ENCODE measurements around the gene NDC80.
"Not testable (repeated sequence)": the region's sequence is repeated elsewhere in the genome, so short reads cannot be mapped to it uniquely, and the experiment has no call there.

Gene NDC80

DNA sequence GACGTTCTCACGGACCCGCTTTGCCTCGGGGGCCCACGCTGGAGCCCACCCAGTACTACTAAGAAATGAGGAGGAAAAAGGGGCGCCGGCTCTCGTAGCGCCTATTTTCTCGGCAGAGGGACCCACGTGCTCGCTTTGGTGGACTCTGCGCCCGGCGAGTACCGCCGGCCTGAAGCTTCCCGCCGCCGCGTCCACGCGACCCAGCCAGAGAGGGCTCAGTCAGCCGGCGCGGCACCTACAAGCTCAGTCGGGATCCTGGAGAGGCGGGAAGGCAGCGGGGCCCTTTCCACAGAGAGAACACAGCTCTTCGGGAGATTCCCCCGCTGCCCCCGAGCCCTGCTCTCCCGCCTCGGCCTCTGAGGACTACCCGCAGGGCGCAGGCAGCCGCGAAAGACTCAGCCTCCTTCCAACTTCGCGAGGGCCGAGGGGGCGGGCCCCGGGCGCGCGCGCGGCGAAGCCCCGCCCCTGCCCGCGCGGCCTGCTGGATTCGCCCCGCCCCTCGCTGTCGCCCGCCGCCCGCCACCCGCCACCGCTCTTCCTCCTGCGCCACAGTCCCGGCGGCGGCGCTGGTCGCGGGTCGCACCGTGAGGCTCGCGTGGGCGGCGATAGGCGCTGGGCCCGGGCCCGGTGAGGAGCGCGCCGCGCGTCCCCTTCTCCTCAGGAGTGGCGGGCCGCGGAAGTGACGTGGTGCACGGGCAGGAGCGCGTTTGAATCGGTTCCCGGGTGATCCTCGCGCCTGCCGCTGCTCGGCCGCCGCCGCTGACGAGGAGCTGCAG, 84.0 kb downstream of the NDC80 start, which contains the start of gene SMCHD1:
Gene SMCHD1 (plus strand): TSS at position 549 of the 776 bp plus-strand sequence. CDS start 350 bp downstream, outside the sequence.
- TF ChIP-seq, protein P1, sequence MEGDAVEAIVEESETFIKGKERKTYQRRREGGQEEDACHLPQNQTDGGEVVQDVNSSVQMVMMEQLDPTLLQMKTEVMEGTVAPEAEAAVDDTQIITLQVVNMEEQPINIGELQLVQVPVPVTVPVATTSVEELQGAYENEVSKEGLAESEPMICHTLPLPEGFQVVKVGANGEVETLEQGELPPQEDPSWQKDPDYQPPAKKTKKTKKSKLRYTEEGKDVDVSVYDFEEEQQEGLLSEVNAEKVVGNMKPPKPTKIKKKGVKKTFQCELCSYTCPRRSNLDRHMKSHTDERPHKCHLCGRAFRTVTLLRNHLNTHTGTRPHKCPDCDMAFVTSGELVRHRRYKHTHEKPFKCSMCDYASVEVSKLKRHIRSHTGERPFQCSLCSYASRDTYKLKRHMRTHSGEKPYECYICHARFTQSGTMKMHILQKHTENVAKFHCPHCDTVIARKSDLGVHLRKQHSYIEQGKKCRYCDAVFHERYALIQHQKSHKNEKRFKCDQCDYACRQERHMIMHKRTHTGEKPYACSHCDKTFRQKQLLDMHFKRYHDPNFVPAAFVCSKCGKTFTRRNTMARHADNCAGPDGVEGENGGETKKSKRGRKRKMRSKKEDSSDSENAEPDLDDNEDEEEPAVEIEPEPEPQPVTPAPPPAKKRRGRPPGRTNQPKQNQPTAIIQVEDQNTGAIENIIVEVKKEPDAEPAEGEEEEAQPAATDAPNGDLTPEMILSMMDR (conservative IDR thresholded peaks at IDR 0.05; ENCODE audit: low read depth, low read length) = no peak
- DNase-seq (ENCODE audit: low read depth) = peak; percentile 32
- H3K4me3 ChIP-seq (ENCODE audit: low read length) = peak within 1 kb of the TSS; percentile 90

DNA sequence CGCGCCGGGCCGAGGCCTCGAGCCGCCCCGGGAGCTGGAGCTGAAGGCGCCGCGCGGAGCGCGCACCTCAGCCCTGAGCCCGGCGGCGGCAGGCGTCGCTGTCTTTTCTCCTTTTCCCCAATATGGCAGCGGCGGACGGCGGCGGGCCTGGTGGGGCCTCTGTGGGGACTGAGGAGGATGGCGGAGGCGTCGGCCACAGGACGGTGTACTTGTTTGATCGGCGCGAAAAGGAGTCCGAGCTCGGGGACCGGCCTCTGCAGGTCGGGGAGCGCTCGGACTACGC, 84.5 kb downstream of the NDC80 start:
- H3K4me3 ChIP-seq (ENCODE audit: low read length) = peak overlapping the region; percentile 90
- DNase-seq (ENCODE audit: low read depth) = no peak
- TF ChIP-seq, protein P1 (conservative IDR thresholded peaks at IDR 0.05; ENCODE audit: low read depth, low read length) = no peak

DNA sequence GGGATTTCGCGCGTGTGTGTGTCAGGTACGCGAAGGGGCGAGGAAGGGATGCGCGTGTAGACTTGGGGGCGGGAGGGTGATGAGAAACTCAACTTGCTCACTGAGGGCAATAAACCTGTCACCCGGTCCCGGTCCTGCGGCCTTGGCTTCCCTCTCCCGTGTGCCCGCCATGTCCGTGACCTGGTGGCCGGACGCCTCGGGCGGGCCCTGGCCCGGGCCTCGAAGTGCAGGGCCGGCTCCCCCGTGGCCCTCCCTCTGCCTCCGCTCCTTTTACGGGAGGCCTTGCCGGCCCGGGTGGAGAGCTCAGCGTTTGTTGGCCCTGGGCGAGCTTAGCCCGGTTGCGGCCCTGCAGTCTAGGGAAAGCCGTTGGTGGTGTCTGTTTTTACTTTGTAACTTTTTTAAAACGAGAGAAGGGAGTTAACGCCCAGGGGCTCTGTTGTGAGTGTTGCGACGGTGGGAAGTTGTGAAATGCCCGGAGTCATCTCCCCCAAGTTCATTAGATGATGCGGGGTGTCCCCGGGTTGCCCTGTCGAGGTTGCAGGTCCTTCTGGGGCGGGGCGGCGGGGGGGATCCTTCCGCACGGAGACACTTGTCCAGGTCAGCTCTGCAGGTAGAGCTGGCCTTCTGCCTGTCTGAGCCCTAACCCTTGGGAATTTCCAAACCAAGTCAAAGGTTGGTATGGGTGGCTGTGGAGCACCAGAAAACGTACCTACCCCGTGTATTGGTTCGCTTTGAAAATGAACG, 85.1 kb downstream of the NDC80 start:
- peak overlapping the region; percentile 90 for H3K4me3 ChIP-seq (ENCODE audit: low read length)
- peak; percentile 10 for DNase-seq (ENCODE audit: low read depth)
- TF ChIP-seq, protein P1 (conservative IDR thresholded peaks at IDR 0.05; ENCODE audit: low read depth, low read length) = no peak

DNA sequence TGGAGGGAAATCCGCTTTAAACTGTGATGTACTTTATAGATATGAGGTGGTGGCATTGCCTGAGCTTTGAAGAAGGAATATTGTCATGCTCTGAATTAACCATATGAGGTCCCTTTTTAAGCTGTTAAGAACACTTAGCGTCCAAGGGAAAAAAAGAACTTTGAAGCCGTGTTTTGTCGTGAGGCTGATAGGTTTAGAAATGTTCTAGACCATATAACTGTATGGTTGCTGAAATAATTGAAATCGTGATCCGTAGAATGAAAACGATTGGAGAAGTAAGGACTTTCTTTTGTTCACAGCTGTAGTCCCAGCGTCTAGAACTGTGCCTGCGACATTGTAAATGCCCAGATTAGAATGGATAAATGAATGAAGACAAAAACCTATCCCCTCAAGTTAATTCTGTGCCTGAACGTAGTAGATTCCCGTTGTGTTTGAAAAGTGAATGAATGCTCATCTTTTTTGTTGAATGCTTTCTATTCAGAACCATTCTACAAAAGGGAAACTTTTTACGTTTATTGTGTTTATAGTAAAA, 85.7 kb downstream of the NDC80 start:
- TF ChIP-seq, protein P1 (conservative IDR thresholded peaks at IDR 0.05; ENCODE audit: low read depth, low read length) = no peak
- H3K4me3 ChIP-seq (ENCODE audit: low read length) = peak overlapping the region; percentile 90
- DNase-seq (ENCODE audit: low read depth) = no peak

DNA sequence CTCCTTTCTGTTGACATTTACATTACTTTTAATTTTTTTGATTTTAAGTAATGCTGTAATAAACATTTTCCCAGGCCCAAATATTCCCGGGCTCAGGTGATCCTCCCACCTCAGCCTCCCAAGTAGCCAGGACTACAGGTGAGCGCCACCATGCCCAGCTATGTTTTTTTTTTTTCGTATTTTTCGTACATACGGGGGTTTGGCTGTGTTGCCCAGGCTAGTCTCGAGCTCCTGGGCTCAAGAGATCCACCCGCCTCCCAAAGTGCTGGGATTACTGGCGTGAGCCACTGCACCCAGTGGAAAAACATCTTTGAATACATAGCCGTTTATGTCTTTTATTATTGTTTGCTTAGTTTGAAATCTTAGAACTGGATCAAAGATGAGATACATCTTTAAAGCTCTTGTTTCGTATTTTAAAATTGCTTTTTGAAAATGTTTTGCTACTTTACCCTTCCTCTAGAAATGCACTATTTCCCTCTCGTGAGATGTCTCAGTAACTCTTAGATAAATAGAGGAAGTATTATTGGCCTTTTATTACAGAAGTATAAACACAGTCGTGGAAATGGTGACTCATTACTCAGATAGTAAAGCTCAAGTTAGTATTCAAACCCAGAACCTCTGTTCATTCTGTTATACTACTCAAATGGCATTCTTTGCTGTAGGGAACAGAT, 86.6 kb downstream of the NDC80 start:
- no peak overlapping the region for H3K4me3 ChIP-seq (ENCODE audit: low read length)
- DNase-seq (ENCODE audit: low read depth) = no peak
- TF ChIP-seq, protein P1 (conservative IDR thresholded peaks at IDR 0.05; ENCODE audit: low read depth, low read length) = no peak

DNA sequence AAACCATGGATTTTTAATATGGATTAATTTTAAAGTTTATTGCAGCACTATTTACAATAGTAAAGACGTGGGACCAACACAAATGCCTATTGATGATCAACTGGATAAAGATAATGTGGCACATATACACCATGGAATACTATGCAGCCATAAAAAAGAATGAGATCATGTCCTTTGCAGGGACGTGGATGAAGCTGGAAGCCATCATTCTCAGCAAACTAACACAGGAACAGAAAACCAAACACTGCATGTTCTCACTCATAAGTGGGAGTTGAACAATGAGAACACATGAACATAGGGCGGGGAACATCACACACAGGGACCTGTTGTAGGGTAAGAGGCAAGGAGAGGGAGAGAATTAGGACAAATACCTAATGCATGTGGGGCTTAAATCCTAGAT, 89.5 kb downstream of the NDC80 start:
- DNase-seq (ENCODE audit: low read depth); H3K4me3 ChIP-seq (ENCODE audit: low read length): not testable (repeated sequence)

DNA sequence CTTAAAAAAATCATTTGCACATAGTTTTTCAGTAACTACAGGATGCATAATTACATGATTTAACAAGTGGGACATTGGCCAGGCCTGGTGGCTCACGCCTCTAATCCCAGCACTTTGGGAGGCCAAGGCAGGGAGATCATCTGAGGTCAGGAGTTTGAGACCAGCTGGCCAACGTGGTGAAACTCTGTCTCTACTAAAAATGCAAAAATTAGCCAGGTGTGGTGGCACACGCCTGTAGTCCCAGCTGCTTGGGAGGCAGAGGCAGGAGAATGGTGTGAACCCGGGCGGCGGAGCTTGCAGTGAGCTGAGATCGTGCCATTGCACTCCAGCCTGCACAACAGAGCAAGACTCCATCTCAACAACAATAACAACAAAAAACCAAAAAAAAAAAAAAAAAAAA, 90.9 kb downstream of the NDC80 start:
- H3K4me3 ChIP-seq (ENCODE audit: low read length); DNase-seq (ENCODE audit: low read depth): not testable (repeated sequence)

Measured in retinal pigment epithelial cell (primary cell).